Measurements from ENCODE around the gene LTBP1.

DNA sequence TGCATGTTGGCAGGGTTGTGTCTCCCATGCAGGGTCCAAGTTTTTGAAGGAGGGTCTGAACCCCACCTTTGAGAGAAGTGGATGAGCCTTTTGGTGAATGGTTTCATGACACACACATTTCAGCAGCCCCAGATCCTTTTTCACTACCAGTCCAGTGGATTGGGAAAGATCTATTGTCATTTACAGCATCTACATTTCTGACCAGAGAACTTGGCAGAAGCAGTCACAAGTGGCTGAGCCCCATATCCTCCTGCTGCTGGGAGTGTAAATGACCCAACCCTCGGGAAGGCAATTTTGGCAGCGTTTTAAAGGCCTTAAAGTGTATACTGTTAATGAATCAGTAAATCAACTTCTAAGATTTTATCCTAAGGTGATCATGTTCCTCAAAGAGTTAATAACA is 355.6 kb downstream of the LTBP1 start:
- TF ChIP-seq, protein P1, sequence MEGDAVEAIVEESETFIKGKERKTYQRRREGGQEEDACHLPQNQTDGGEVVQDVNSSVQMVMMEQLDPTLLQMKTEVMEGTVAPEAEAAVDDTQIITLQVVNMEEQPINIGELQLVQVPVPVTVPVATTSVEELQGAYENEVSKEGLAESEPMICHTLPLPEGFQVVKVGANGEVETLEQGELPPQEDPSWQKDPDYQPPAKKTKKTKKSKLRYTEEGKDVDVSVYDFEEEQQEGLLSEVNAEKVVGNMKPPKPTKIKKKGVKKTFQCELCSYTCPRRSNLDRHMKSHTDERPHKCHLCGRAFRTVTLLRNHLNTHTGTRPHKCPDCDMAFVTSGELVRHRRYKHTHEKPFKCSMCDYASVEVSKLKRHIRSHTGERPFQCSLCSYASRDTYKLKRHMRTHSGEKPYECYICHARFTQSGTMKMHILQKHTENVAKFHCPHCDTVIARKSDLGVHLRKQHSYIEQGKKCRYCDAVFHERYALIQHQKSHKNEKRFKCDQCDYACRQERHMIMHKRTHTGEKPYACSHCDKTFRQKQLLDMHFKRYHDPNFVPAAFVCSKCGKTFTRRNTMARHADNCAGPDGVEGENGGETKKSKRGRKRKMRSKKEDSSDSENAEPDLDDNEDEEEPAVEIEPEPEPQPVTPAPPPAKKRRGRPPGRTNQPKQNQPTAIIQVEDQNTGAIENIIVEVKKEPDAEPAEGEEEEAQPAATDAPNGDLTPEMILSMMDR (IDR thresholded peaks at IDR 0.05) = no peak
- no peak for TF ChIP-seq POLR2A (IDR thresholded peaks at IDR 0.05)

Measured in lower leg skin (tissue), 3 donors.